B cell (primary cell): ENCODE data around the gene REM1.

Experiments used
- CTCF ChIP-seq: fragments of 200-600 bp; IDR thresholded peaks from one replicate; pipeline ENCODE4 v1.8.0; 2022; ENCODE audit warnings: antibody characterized with exemption, mild to moderate bottlenecking
- EZH2 ChIP-seq: IDR thresholded peaks from 2 replicates; pipeline ENCODE4 v1.6.1; 2012; ENCODE audit warnings: borderline replicate concordance, low read depth, mild to moderate bottlenecking, moderate library complexity, low read length; ENCODE audit not compliant: insufficient read depth, poor library complexity, severe bottlenecking

GRCh38 chr20:31472395-31473330 is 2.4 kb upstream of the REM1 start:
- no peak for TF ChIP-seq CTCF
- TF ChIP-seq EZH2 = no peak
